Measurements from ENCODE around the gene ABLIM2. TPM values are rescaled to one million over a fixed set of nuclear protein-coding genes. Genes with fewer than 3 reads are reported as not detected.

Gene ABLIM2
- polyA plus RNA-seq, 2 of the 4 experiments (the other 2 are of a cell fraction), result 0.21 to 0.40 TPM

GRCh38 chr4:8021796-8022195 lies 136.8 kb downstream of the ABLIM2 start:
- DNase-seq (ENCODE audit: low read depth in 1 of 2, low spot score in 1 of 2), result peak; percentile 25 to 28

GRCh38 chr4:8019396-8020365 lies 138.9 kb downstream of the ABLIM2 start:
- TF ChIP-seq MYC (IDR thresholded peaks at IDR 0.05; ENCODE audit: borderline replicate concordance, low read length), result no peak
- TF ChIP-seq FOXS1 (CRISPR knock-in tag; IDR thresholded peaks at IDR 0.05), result no peak
- no peak for TF ChIP-seq TP53 (CRISPR knock-in tag; IDR thresholded peaks at IDR 0.05)
- no peak for TF ChIP-seq ZFP36 (IDR thresholded peaks at IDR 0.05; ENCODE audit: borderline replicate concordance, partially characterized antibody)
- TF ChIP-seq NPAS2 (CRISPR knock-in tag; IDR thresholded peaks at IDR 0.05; ENCODE audit: borderline replicate concordance), result no peak
- TF ChIP-seq CTCF (IDR thresholded peaks at IDR 0.05), result no peak
- no peak for TF ChIP-seq PHF8 (IDR thresholded peaks at IDR 0.05; ENCODE audit: borderline replicate concordance, low read depth)
- no peak for TF ChIP-seq HOXB13 (CRISPR knock-in tag; IDR thresholded peaks at IDR 0.05; ENCODE audit: low read depth)
- no peak for TF ChIP-seq GATA3 (IDR thresholded peaks at IDR 0.05; ENCODE audit: borderline replicate concordance)
- TF ChIP-seq ELK1 (IDR thresholded peaks at IDR 0.05; ENCODE audit: low read depth, low read length), result no peak
- TF ChIP-seq KDM5A (IDR thresholded peaks at IDR 0.05), result no peak
- CTCF ChIA-PET, result interaction anchor here (1.0 kb wide), 1 partner anchor 32 kb away, joined by 3 read pairs; no protein-coding TSS in a partner anchor
- FAIRE-seq (no peak), ATAC-seq (no peak; a peak in 1 of 6 replicates), DNase-seq (ENCODE audit: low read depth in 1 of 2, low spot score in 1 of 2) (no peak)
- no peak overlapping the region for H3K4me3 ChIP-seq
- H3K4me1 ChIP-seq, result no peaks in the 10 kb centered on the region
- POLR2A ChIA-PET, result no interaction called here
- no peak overlapping the region for H3K4me2 ChIP-seq
- no peaks in the 10 kb centered on the region for H3K9me3 ChIP-seq
- no peak overlapping the region for H3K27ac ChIP-seq
- WGBS (ENCODE audit: missing lambda C conversion rate), result 70% methylated on average over 18 of the region's 24 CpGs

More at GRCh38 chr4:8021796-8022195, 136.8 kb downstream of the ABLIM2 start:
- ATAC-seq, result peak; percentile 60 to 77; a peak in 5 of 6 replicates
- Histone ChIP-seq H3K27ac (no peak overlapping the region), H3K4me1 (no peaks in the 10 kb centered on the region), H3K4me3 (no peak overlapping the region), H3K4me2 (no peak overlapping the region), H3K9me3 (no peaks in the 10 kb centered on the region)
- 100% methylated on average over 1 of the region's 13 CpGs for WGBS (ENCODE audit: missing lambda C conversion rate)
- TF ChIP-seq RAD21 (conservative IDR thresholded peaks at IDR 0.05 in 1 of 2, IDR thresholded peaks at IDR 0.05 in 1 of 2) (peak in 1 of 2 experiments; percentile 28; a peak in 1 of 5 replicates), CTCF (IDR thresholded peaks at IDR 0.05) (peak; percentile 15; the same call in 1 of the 3 replicates), TFCP2L1 (CRISPR knock-in tag; IDR thresholded peaks at IDR 0.05) (no peak), BHLHE40 (IDR thresholded peaks at IDR 0.05; ENCODE audit: low read depth, low read length) (0 out of 2 replicates have a peak, but pooled peaks have one; percentile 26), MAFK (IDR thresholded peaks at IDR 0.05; ENCODE audit: partially characterized antibody) (no peak)
- ChIA-PET CTCF (no interaction called here), POLR2A (no interaction called here)
- FAIRE-seq, result no peak
